ENCODE results near the gene OTOP1. TPM values are rescaled to one million over a fixed set of nuclear protein-coding genes. Genes with fewer than 3 reads are reported as not detected.

Gene OTOP1
- total RNA-seq, 2 donors from 2014 or later = not detected

Other genes starting within 250 kb of the OTOP1 start
- gene TMEM128, start 21.3 kb upstream of the OTOP1 start, total RNA-seq = 10 to 100 TPM in 1 of 2 donors, 1 to 10 TPM in 1; 9.0 to 10.5 TPM
- 10 to 100 TPM; 14.6 to 18.2 TPM for gene LYAR, start 63.2 kb upstream of the OTOP1 start, total RNA-seq
- 10 to 100 TPM in 1 of 2 donors, 1 to 10 TPM in 1; 7.4 to 12.9 TPM for gene ZBTB49, start 63.3 kb upstream of the OTOP1 start, total RNA-seq
- gene NSG1, start 160.2 kb upstream of the OTOP1 start, total RNA-seq = 10 to 100 TPM; 13.1 to 50.9 TPM

Data from T-helper 17 cell (primary cell).